H1 (cell line): ENCODE data around the gene ENOPH1. TPM values are rescaled to one million over a fixed set of nuclear protein-coding genes. Genes with fewer than 3 reads are reported as not detected.

ENCODE experiments used
- CHD7 ChIP-seq: fragments of 300-600 bp; sonication (generic); IDR thresholded peaks from 2 replicates; pipeline ENCODE4 v1.7.1; 2012; ENCODE audit warnings: low read length, moderate library complexity, mild to moderate bottlenecking, inconsistent platforms; ENCODE audit not compliant: insufficient replicate concordance
- JUN ChIP-seq: IDR thresholded peaks from 2 replicates; pipeline ENCODE4 v1.6.1; 2011; ENCODE audit warnings: low read depth, mild to moderate bottlenecking, improper control_type of control experiment, low read length
- NANOG ChIP-seq: IDR thresholded peaks from 2 replicates; pipeline ENCODE4 v1.6.1; 2011; ENCODE audit warnings: low read length, low read depth, mild to moderate bottlenecking, inconsistent platforms; ENCODE audit not compliant: insufficient read depth, poor library complexity, severe bottlenecking
- ZNF274 ChIP-seq: IDR thresholded peaks from 2 replicates; pipeline ENCODE4 v1.7.0; 2012; ENCODE audit warnings: low read length, borderline replicate concordance; ENCODE audit errors: extremely low read depth
- polyA plus RNA-seq, 7 experiments: library from polyadenylated mRNA; depleted of rRNA in 3 of 7; stranded (reverse) in 5 of 7; unstranded in 2 of 7; fragments of >200 nt in 5 of 7; fragments of 200-250 nt in 2 of 7; gene quantifications; 1 replicate in 5 of 7; 2 replicates in 1 of 7; 4 replicates in 1 of 7; pipeline versions ENCODE4 v1.2.1 to v1.2.3, GENCODE V29; 2011 to 2013; ENCODE audit warnings: missing spikeins in 2 of 7, mixed read lengths in 2 of 7
- total RNA-seq: library from RNA; stranded (reverse); fragmentation: NEBNext Ultra II Directional; extraction: Animal tissue kit (Norgen Biotek cat#: 25700); gene quantifications from 2 replicates; pipeline ENCODE4 v1.2.1, GENCODE V29; 2021

The ENOPH1 gene
- total and polyA plus RNA-seq, 2 of the 8 experiments (the other 6 are each of a cell fraction or from before 2014, with no cell fraction given), result 25.1 to 89.3 TPM

- no peak for TF ChIP-seq CHD7
- no peak for TF ChIP-seq ZNF274
- TF ChIP-seq NANOG, result no peak
- no peak for TF ChIP-seq JUN
These were observed 20.8 kb downstream of the ENOPH1 start (continued) for GRCh38 chr4:82450966-82451755.
